Stimulated activated CD8-positive, alpha-beta memory T cell treated with anti-CD3 and anti-CD28 coated beads, Interleukin-15, amount 100 ng/mL, for 24 hours (primary cell): ENCODE results near the gene BRPF1.

Source experiments
- DNase-seq: peaks from one replicate; pipeline ENCODE4 v3.0.0-alpha.2; 2020; ENCODE audit warnings: low read depth

Gene BRPF1

GRCh38 chr3:9703736-9704346 lies 27.7 kb upstream of the BRPF1 start, which contains the start of gene CPNE9:
CPNE9 (plus strand) TSS chr3:9703833; CDS start chr3:9703997, 164 bp downstream.
- DNase-seq, result no peak

DNA sequence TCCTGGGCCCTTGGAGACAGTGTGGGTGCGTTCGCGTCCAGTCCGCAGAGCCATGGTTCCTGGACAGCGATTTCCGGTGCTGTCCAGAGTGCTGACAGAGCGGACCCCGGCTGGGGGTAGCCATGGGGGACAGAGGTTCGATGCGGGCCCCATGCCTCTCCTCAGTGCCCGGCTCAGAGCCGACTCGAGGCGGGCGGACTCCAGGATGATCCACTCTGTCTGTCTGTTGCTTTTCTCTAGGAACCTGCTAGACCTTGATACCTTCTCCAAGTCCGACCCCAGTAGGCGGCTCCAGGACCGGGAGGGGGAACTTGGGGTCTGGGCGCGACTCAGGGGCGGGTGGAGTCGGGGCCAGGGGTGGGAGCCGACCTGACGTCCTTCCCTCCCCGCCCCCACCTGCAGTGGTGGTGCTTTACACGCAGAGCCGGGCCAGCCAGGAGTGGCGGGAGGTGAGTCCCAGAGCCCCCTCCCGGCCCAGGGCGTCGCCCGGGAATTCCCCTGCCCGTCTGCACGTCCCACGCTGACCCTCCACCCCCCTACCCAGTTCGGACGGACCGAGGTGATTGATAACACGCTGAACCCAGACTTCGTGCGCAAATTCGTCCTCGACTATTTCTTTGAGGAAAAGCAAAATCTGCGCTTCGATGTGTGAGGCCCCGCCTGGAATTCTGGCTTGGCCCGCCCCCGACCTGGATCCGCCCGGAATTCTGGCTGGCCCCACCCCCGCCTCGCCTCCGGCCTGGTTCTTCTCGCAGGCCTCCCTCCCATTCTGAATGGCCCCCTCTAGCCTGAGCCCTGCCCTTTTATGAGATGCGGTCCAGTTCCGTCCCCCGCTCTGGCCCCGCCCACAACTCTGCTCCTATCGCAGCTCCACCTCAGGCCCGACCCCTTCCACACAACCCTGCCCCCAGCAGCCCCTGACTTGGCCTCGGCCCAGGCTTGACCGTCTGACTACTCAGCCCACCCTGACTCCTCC lies 26.9 kb upstream of the BRPF1 start:
- no peak for DNase-seq

DNA sequence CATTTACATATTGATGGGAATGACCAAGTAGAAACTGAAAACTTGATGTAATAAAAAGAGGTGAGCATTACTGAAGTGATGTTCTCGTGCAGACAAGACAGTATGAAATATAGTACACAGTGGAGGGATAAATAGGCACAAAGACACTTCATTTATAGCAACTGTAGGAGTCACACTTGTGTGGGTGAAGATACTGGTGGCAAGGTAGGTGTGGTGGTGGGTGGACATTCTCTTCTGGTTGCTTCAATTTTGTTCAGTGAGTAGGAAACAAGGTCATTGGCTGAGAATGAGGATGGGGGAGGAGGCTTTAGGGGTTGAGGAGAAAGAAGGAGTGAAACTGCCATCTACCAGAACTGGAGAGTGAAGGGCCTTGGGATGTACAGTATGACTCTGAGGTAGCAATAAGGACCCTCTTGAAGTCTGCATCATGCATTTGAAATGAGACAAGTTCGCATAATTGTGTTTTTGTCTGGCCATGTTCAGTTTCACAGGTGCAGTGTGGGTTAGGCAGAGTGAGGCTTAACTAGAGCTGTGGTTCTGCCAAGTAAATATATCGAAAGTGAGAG lies 21.3 kb upstream of the BRPF1 start:
- DNase-seq, result no peak

DNA sequence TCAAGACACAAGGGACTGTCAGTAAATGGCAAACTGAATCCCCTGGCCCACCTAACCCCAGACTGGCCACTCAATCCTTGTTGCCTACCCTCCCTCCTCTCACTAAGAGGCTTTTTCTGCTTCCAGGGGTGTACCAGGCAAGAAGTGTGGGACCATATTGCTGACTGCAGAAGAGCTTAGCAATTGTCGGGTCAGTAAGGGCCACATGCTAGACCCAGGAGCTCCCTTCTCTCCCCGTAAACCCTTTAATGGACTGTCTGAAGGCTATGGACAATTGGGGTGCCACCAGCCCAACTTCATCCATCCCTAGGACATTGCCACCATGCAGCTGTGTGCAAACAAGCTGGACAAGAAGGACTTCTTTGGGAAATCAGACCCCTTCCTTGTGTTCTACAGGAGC lies 19.1 kb upstream of the BRPF1 start:
- DNase-seq, result no peak

GRCh38 chr3:9713142-9713541 lies 18.4 kb upstream of the BRPF1 start:
- DNase-seq, result no peak

- no peak for DNase-seq
Measured at GRCh38 chr3:9715136-9715535, 16.4 kb upstream of the BRPF1 start.

GRCh38 chr3:9715764-9716437 lies 15.6 kb upstream of the BRPF1 start:
- no peak for DNase-seq

GRCh38 chr3:9716801-9717555 lies 14.6 kb upstream of the BRPF1 start:
- no peak for DNase-seq

DNA sequence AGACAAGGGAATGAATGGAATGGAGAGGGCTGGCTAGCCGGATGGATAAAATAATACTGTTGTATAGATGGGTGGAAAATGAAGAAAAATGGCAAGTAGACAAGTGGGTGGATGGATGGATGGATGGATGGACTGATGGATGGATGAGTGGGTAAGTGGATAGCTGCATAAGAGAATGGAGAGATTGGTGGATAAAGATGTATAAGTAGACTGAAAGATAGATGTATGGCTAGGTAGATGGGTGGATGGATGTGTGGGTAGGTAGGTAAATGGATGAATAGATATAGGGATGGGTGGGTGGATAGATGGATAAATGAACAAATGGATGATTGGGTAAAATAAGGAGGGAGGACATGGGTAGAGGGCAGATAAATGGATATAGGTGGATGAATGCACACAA lies 14.0 kb upstream of the BRPF1 start:
- DNase-seq, result no peak

GRCh38 chr3:9718118-9718517 lies 13.4 kb upstream of the BRPF1 start:
- no peak for DNase-seq

DNA sequence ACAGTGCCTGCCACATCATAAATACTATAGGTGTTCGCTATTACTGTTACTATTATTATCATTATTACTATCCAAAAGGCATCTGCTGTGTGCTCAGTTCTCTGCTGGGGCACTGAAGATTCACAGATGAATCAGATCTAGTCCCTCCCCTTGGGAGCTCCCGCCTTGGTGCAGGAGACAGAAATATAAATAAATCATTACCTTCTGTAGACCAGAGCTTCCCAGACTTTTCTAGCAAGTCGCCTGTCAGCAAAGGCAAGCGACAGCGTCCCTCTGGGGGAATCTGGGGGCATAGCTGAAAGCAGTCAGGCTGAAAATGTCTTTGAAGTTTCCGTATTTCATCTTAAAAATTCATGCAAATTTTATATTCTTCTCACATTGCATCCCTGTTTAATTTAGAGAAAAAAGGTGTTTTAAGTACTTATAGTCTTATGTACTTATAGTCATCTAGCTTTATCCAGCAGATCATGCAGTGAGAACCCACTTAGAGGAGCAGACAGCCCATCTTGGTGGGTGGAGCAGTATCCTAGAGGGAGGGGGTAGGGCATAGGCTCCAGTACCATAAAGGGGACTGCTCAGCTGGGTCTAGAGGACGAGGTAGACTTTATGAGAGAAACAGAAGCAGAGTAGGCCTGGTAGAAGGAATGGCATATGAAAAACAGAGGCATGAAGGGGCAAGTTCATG lies 10.4 kb upstream of the BRPF1 start:
- DNase-seq, result no peak

- no peak for DNase-seq
Measured at GRCh38 chr3:9721700-9722060, 9.9 kb upstream of the BRPF1 start.

- DNase-seq, result no peak
Measured at GRCh38 chr3:9725775-9726515, 5.6 kb upstream of the BRPF1 start.

GRCh38 chr3:9727041-9727595 lies 4.4 kb upstream of the BRPF1 start:
- DNase-seq, result no peak

DNA sequence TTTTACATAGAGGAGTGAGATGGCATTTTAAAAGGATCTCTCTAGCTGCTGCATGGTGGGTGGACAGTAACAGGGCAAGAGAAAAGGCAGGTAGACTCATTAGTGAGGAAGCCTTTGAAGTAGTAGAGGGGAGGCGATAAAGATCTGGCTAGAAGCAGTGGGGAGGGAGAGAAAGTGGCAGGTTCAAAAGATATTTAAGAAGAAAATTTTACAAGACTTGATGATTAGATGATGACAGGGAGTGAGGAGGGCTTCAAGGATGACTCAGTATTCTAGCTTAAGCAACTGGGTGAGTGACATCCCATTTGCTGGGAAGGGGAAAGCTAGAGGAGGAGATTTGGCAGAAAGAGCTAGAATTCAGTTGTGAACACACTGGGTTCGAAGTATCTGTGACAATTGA lies 3.8 kb upstream of the BRPF1 start:
- no peak for DNase-seq

DNA sequence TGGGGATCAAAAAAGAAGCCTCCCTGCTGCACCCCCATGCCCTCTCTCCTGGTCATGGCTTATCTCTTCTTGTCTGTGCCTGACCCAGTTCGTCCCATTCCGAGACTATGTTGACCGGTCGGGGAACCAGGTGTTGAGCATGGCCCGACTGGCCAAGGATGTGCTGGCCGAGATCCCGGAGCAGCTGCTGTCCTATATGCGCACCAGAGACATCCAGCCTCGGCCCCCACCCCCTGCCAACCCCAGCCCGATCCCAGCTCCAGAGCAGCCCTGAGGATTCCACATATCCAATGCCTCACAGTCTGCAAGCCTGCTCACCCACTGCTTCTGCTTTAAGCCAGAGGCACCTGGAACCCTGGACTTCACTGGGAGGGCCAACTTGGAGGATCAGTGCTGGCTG lies 2.1 kb upstream of the BRPF1 start:
- DNase-seq, result no peak

GRCh38 chr3:9730657-9731205 lies 804 bp upstream of the BRPF1 start:
- DNase-seq, result no peak

- DNase-seq, result no peak
Measured at GRCh38 chr3:9732080-9732739, 675 bp downstream of the BRPF1 start.

- DNase-seq, result no peak
Measured at GRCh38 chr3:9732740-9733115, 1.2 kb downstream of the BRPF1 start.
